Esophagus squamous epithelium (tissue), 5 donors: ENCODE results near the gene SCIMP. TPM values are rescaled to one million over a fixed set of nuclear protein-coding genes. Genes with fewer than 3 reads are reported as not detected.

Source experiments
- DNase-seq: peaks from one replicate; lab custom pipeline; 2025; lab: John Stamatoyannopoulos, UW
- H3K27ac ChIP-seq, 4 donors: fragments of 200-600 bp; sonication (generic); one replicate each; pipeline ENCODE4 v1.5.1; 2016 to 2019; ENCODE audit warnings: mild to moderate bottlenecking in 1 of 4
- H3K27me3 ChIP-seq, 4 donors: fragments of 200-600 bp; sonication (generic); 1 replicate in 3 of 4; 2 replicates in 1 of 4; pipeline versions ENCODE4 v1.5.1 to v1.6.0; 2017 to 2021; ENCODE audit warnings: antibody characterized with exemption in 1 of 4
- H3K36me3 ChIP-seq, 3 donors: fragments of 200-600 bp; sonication (generic); one replicate each; pipeline ENCODE4 v1.5.1; 2016 to 2019
- H3K4me1 ChIP-seq, 3 donors: fragments of 200-600 bp; sonication (generic); one replicate each; pipeline ENCODE4 v1.5.1; 2017 to 2019
- H3K4me3 ChIP-seq, 4 donors: fragments of 200-600 bp; sonication (generic); 1 replicate in 3 of 4; 2 replicates in 1 of 4; pipeline ENCODE4 v1.5.1; 2016 to 2019; ENCODE audit warnings: mild to moderate bottlenecking in 2 of 4, moderate library complexity in 1 of 4
- H3K9me3 ChIP-seq, 3 donors: fragments of 200-600 bp; sonication (generic); one replicate each; pipeline ENCODE4 v1.5.1; 2016 to 2019
- POLR2A ChIP-seq, 4 donors: fragments of 450-650 bp; IDR thresholded peaks; one replicate each; pipeline ENCODE4 v1.6.1; 2017; ENCODE audit warnings: antibody characterized with exemption in 4 of 4, mild to moderate bottlenecking in 4 of 4, moderate library complexity in 3 of 4
- WGBS, 2 donors: methylation state at CpG; one replicate each; pipeline ENCODE4 v1.1.5; 2018; 5-methylcytosine and 5-hydroxymethylcytosine counted together
- intact Hi-C: fragments of 100-400 bp; cut with DNase I; formaldehyde crosslinking; loops from one replicate; pipeline ENCODE4 v1.15.0; 2022
- total RNA-seq, 4 donors: library from RNA; depleted of rRNA; stranded (reverse); fragments of >200 nt; gene quantifications; one replicate each; pipeline ENCODE4 v1.1.0, GENCODE V29; 2016
- TF ChIP-seq, protein P1 (sequence below), 6 experiments: fragments of 450-650 bp in 4 of 6; fragments of 200-600 bp in 2 of 6; sonication (generic) in 2 of 6; IDR thresholded peaks; one replicate each; pipeline ENCODE4 v1.5.1; 2016 to 2019; ENCODE audit warnings: antibody characterized with exemption in 6 of 6, mild to moderate bottlenecking in 4 of 6, moderate library complexity in 4 of 6
- donor health status: DM: yes; HTN: yes; CAD: no.

Gene SCIMP
- total RNA-seq, 4 donors from 2014 or later, result 0.45 to 3.7 (median 1.2) TPM

DNA sequence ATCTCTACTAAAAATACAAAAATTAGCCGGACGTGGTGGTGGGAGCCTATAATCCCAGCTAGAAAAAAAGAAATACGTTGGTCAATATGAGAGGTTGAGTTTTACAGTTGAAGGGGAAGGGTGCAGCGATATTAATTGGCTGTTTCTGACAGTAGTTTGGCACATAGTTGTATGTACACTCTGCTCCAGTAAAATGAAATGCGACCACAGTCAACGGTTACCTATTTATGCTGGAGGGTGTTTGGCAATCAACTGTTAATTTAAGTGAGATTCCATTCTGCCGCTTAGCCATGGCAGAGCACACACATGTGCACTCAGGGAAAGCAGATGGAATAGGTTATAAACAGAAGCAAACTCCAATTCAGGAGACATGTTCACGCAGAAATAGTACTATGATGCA is 33.6 kb downstream of the SCIMP start:
- TF ChIP-seq, protein P1, sequence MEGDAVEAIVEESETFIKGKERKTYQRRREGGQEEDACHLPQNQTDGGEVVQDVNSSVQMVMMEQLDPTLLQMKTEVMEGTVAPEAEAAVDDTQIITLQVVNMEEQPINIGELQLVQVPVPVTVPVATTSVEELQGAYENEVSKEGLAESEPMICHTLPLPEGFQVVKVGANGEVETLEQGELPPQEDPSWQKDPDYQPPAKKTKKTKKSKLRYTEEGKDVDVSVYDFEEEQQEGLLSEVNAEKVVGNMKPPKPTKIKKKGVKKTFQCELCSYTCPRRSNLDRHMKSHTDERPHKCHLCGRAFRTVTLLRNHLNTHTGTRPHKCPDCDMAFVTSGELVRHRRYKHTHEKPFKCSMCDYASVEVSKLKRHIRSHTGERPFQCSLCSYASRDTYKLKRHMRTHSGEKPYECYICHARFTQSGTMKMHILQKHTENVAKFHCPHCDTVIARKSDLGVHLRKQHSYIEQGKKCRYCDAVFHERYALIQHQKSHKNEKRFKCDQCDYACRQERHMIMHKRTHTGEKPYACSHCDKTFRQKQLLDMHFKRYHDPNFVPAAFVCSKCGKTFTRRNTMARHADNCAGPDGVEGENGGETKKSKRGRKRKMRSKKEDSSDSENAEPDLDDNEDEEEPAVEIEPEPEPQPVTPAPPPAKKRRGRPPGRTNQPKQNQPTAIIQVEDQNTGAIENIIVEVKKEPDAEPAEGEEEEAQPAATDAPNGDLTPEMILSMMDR (IDR thresholded peaks at IDR 0.05), result no peak
- no peak for TF ChIP-seq POLR2A (IDR thresholded peaks at IDR 0.05)
- WGBS, 2 donors, result 83 to 86% methylated on average over 8 of the region's 8 CpGs
- DNase-seq, result no peak
- H3K27ac ChIP-seq, result no peak overlapping the region
- no peak overlapping the region for H3K4me3 ChIP-seq
- H3K27me3 ChIP-seq, result no peaks in the 10 kb centered on the region
- no peaks in the 10 kb centered on the region for H3K4me1 ChIP-seq
- intact Hi-C loops, result no loop called here
- H3K36me3 ChIP-seq, result no peaks in the 10 kb centered on the region
- no peaks in the 10 kb centered on the region for H3K9me3 ChIP-seq

DNA sequence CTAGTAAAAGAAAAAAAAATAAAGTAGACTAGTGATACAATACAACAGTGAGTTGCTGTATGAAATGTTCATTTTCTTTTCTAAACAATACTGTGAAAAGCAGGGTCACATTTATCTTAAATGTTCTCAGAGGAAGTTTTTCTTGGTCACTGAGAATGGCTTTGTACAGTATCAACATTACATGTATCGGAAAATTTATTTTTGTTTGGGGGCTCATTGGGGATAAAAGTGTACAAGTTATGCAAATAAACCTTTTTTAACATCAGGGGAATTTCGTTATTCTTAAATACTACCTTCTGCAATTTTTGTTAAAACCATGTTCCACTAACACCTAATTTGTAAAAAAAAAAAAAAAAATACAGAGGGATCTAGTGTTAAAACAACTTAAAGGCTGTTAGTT is 34.3 kb downstream of the SCIMP start:
- no peaks in the 10 kb centered on the region for H3K27me3 ChIP-seq

GRCh38 chr17:5198472-5198871 is 36.2 kb downstream of the SCIMP start:
- Histone ChIP-seq H3K36me3 (no peaks in the 10 kb centered on the region), H3K4me1 (no peaks in the 10 kb centered on the region), H3K4me3 (no peak overlapping the region), H3K27ac (no peak overlapping the region), H3K27me3 (no peaks in the 10 kb centered on the region), H3K9me3 (no peaks in the 10 kb centered on the region)
- 62 to 94% methylated on average over 6 to 7 of the region's 7 CpGs for WGBS, 2 donors
- peak in 1 of 4 donors; percentile 11 for TF ChIP-seq POLR2A (IDR thresholded peaks at IDR 0.05)
- TF ChIP-seq, protein P1 (IDR thresholded peaks at IDR 0.05), result no peak
- DNase-seq, result no peak
- intact Hi-C loops, result no loop called here

More for the DNA sequence above, 34.3 kb downstream of the SCIMP start:
- TF ChIP-seq POLR2A (IDR thresholded peaks at IDR 0.05), result no peak
- TF ChIP-seq, protein P1 (IDR thresholded peaks at IDR 0.05), result no peak
- intact Hi-C loops, result no loop called here
- Histone ChIP-seq H3K4me3 (no peak overlapping the region), H3K9me3 (no peaks in the 10 kb centered on the region), H3K4me1 (no peaks in the 10 kb centered on the region), H3K36me3 (no peaks in the 10 kb centered on the region), H3K27ac (no peak overlapping the region)
- 70 to 74% methylated on average over 2 of the region's 2 CpGs for WGBS, 2 donors
- DNase-seq, result no peak

DNA sequence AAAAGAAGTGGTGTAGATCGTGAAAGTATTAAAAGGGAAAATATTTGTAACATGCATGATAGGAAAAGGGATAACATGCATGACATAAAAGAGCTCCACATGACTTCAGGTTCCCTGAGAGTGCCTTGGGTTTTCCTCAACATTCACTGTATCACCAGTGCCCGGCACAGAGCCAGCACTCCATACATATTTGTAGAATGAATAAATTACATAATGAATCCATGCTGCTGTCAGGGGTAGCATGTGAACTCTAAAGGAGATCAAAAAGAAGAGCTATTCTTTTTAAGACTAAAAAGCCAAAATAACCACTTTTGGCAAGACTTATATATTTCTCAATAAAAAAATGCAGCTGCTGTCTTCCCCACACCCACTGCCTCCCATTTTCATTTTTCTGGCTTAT is 40.3 kb downstream of the SCIMP start:
- TF ChIP-seq, protein P1 (IDR thresholded peaks at IDR 0.05), result no peak
- no peak for TF ChIP-seq POLR2A (IDR thresholded peaks at IDR 0.05)
- H3K4me1 ChIP-seq, result peaks cover 4 to 23% (median 8%) of the 10 kb centered on the region in 3 donors
- 72 to 76% methylated on average over 2 of the region's 2 CpGs for WGBS, 2 donors
- H3K9me3 ChIP-seq, result peaks cover 0 to 9% (median 8%) of the 10 kb centered on the region in 3 donors
- H3K36me3 ChIP-seq, result peaks cover 0 to 9% (median 0%) of the 10 kb centered on the region in 3 donors
- H3K27ac ChIP-seq, result no peak overlapping the region
- H3K4me3 ChIP-seq, result no peak overlapping the region
- DNase-seq, result no peak
- intact Hi-C loops, result no loop called here
- H3K27me3 ChIP-seq, result no peaks in the 10 kb centered on the region

DNA sequence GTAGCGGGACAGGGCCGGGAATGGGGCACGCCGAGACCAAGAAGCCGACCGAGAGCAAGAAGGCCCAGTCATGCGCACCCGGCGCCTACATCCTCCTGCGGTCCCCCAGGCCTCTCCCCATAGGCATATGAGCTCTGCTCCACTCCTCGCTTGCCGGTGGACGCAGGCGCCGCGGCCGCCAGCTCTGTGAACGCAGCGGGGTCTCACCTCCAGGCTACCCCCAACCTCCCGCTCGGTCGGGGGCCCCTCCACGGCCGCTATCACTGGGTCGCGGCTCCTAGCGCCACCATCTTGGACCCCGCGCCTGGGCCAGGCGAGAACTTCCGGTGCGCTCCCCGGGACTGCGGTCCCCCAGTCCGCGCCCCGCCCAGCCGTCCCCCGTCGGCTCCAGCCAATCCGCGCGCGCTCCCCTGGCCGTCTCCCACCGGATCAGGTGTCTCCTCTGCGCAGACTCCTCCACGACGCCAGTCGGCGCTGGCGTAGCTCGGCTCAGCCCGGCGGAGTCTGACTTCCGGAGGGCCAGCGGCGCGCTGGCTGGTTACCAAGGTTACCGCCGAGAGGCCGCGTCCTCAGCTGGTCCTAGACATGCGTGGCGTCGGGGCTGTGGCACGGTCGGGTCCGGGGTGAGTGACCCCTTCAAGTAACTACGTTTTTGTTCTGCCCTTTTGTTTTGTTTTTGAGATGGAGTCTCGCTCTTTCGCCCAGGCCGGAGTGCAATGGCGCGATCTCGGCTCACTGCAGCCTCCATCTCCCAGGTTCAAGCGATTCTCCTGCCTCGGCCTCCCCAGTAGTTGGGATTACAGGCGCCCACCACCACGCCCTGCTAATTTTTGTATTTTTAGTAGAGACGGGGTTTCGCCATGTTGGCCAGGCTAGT is 42.9 kb downstream of the SCIMP start, which contains the start of gene ZNF594:
ZNF594 (minus strand) TSS at position 328 of the 877 bp plus-strand sequence. CDS start 7,612 bp downstream, outside the sequence.
- H3K4me1 ChIP-seq, result peaks cover 4 to 23% (median 8%) of the 10 kb centered on the region in 3 donors
- intact Hi-C loops, result no loop called here
- H3K36me3 ChIP-seq, result peaks cover 0 to 34% (median 0%) of the 10 kb centered on the region in 3 donors
- WGBS, 2 donors, result 2 to 7% methylated on average over 29 to 42 of the region's 82 CpGs
- peak within 1 kb of the TSS; percentile 73 to 94 (median 84) for H3K4me3 ChIP-seq
- peak in 3 of 4 donors; percentile 19 to 56 (median 51) for TF ChIP-seq POLR2A (IDR thresholded peaks at IDR 0.05)
- TF ChIP-seq, protein P1 (IDR thresholded peaks at IDR 0.05), result peak; percentile 50 to 75 (median 68)
- DNase-seq, result peak; percentile 62
- H3K27ac ChIP-seq, result peak within 1 kb of the TSS; percentile 77 to 89 (median 86)
- peaks cover 0 to 33% (median 19%) of the 10 kb centered on the region in 3 donors for H3K9me3 ChIP-seq
- no peaks in the 10 kb centered on the region for H3K27me3 ChIP-seq
